HG03439 (cell line): ENCODE measurements around the gene SPPL3.
"Not testable (repeated sequence)": the region's sequence is repeated elsewhere in the genome, so short reads cannot be mapped to it uniquely, and the experiment has no call there.

Experiments used
- ATAC-seq: cut with Tn5 transposase; IDR thresholded peaks from one replicate; pipeline ENCODE4 v1.9.1; 2021; ENCODE audit warnings: mild to moderate bottlenecking, moderate library complexity; ENCODE audit not compliant: unreplicated experiment

Gene SPPL3

GRCh38 chr12:120845696-120846095, 58.5 kb downstream of the SPPL3 start:
- no peak for ATAC-seq

GRCh38 chr12:120844768-120845449, 59.2 kb downstream of the SPPL3 start:
- ATAC-seq: no peak

GRCh38 chr12:120844297-120844696, 59.9 kb downstream of the SPPL3 start:
- no peak for ATAC-seq

GRCh38 chr12:120843472-120843871, 60.7 kb downstream of the SPPL3 start:
- ATAC-seq: no peak

GRCh38 chr12:120842595-120842994, 61.6 kb downstream of the SPPL3 start:
- ATAC-seq: no peak

GRCh38 chr12:120841525-120841924, 62.6 kb downstream of the SPPL3 start:
- ATAC-seq: no peak

GRCh38 chr12:120839503-120839902, 64.7 kb downstream of the SPPL3 start:
- ATAC-seq: no peak

- not testable (repeated sequence) for ATAC-seq
Observed at GRCh38 chr12:120838629-120839383, 65.4 kb downstream of the SPPL3 start.

GRCh38 chr12:120836114-120836684, 68.0 kb downstream of the SPPL3 start:
- no peak for ATAC-seq

GRCh38 chr12:120835657-120836056, 68.5 kb downstream of the SPPL3 start:
- no peak for ATAC-seq

- no peak for ATAC-seq
Observed at GRCh38 chr12:120835304-120835612, 68.9 kb downstream of the SPPL3 start.

GRCh38 chr12:120834489-120835303, 69.5 kb downstream of the SPPL3 start:
- ATAC-seq: no peak

- ATAC-seq: no peak
Observed at GRCh38 chr12:120833849-120834248, 70.3 kb downstream of the SPPL3 start.

GRCh38 chr12:120832737-120833136, 71.4 kb downstream of the SPPL3 start:
- ATAC-seq: no peak

- ATAC-seq: no peak
Observed at GRCh38 chr12:120831648-120832267, 72.4 kb downstream of the SPPL3 start.

GRCh38 chr12:120830966-120831365, 73.2 kb downstream of the SPPL3 start:
- ATAC-seq: no peak

GRCh38 chr12:120830052-120830940, 73.9 kb downstream of the SPPL3 start:
- no peak for ATAC-seq

GRCh38 chr12:120826335-120826734, 77.8 kb downstream of the SPPL3 start:
- ATAC-seq: no peak

GRCh38 chr12:120825337-120825736, 78.8 kb downstream of the SPPL3 start:
- no peak for ATAC-seq
